ENCODE data around the gene RTEL1. TPM values are rescaled to one million over a fixed set of nuclear protein-coding genes. Genes with fewer than 3 reads are reported as not detected.
"Not testable (repeated sequence)": the region's sequence is repeated elsewhere in the genome, so short reads cannot be mapped to it uniquely, and the experiment has no call there.

RTEL1 gene
- total RNA-seq, 1 donor from 2014 or later: 45.9 TPM

DNA sequence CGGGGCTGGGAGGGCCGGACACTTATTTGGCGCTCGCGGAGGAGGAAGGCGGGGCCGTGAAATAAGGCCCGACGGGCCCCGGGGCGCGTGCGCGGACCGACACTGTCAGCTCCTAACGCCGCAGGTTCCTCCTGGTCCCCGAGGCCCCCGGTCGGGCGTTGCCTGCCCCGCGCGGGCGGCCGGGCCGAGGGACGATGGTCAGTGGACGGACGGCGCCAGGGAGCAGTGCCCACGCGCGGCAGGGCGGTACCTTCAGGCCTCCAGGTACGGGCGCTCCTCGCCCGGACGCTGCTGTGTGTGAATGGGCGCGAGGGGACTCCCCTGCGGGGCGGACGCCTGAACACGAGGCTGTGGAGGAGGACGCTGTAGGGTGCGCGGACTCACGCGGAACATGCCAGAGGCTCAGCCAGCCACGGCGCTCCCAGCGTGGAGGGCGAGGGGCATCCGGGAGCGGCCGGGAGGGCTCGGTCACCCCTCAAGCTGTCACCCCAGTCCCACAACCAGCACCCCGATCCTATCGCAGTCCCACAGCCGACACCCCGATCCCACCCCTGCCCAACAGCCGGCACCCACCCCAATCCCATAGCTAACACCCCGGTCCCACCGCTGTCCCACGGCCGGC is 30.9 kb upstream of the RTEL1 start:
- peak; percentile 96 for DNase-seq (ENCODE audit: low spot score)

DNA sequence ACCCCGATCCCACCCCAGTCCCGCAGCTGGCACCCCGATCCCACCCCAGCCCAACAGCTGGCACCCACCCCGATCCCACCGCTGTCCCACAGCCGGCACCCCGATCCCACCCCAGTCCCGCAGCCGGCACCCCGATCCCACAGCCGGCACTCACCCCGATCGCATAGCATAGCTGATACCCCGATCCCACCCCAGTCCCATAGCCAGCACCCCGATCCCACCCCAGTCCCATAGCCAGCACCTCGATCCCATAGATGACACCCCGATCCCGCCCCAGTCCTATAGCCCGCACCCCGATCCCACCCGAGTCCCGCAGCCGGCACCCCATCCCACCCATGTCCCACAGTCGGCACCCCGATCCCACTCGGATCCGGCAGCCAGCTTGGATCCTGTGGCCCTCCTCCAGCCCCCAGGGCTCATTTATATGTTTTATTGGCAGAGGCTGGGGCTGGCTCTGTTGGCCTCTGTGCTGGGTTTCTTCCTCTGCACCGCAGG is 30.3 kb upstream of the RTEL1 start:
- no peak for DNase-seq (ENCODE audit: low spot score)

DNA sequence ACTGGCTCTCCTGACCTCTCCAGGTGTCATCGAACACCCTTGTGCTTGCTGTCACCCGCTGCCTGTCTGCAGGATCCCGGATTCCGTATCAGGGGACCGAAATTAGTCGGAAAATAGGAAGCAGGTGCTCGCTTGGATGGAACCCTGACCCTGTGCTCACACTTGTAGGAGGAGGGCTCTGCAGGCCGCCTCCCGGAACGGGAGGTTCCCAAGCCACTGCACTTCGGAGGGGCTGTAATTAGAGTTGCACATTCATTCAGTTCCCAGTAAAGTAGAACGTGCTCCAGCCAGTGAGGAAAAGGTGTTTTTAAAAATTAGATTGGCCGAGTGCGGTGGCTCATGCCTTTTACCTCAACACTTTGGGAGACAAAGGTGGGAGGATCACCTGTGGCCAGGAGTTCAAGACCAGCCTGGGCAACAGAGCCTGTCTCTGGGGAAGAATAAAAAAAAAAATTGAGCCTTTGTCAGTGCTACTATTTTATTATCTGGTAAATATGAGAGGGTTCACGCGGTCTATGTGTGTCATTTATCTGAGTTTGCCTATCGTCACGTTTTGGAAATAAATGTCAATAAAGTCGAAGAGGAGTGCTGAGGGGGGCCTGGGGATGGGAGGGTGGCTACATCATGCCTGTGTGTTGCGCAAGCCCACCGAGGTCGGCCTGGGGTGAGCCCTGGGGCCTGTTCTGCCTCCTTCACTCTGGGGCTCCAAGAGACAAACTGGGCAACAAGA is 29.7 kb upstream of the RTEL1 start:
- DNase-seq (ENCODE audit: low spot score): peak; percentile 78

DNA sequence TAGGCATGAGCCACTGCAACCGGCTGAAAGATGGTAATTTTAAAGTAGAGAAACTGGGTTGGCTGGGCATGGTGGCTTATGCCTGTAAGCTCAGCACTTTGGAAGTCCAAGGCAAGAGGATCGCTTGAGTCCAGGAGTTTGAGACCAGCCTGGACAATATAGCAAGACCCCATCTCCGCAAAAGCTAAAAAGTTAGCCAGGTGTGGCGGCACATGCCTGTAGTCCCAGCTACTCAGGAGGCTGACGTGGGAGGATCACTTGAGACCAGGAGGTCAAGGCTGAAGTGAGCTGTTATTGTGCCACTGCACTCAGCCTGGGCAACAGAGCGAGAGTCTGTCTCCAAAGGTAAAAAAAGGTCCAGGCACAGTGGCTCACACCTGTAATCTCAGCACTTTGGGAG is 27.2 kb upstream of the RTEL1 start:
- DNase-seq (ENCODE audit: low spot score): not testable (repeated sequence)

DNA sequence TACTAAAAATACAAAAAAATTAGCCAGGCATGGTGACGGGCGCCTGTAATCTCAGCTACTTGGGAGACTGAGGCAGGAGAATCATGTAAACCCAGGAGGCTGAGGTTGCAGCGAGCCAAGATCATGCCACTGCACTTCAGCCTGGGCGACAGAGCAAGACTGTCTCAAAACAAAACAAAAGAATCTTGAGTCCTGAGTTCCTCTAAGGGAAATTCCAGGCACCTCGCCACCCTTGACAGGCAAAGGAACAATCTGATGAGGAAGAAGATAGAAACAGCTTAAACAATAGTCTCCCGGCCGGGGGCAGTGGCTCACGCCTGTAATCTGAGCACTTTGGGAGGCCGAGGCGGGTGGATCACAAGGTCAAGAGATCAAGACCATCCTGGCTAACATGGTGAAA is 26.7 kb upstream of the RTEL1 start:
- DNase-seq (ENCODE audit: low spot score): not testable (repeated sequence)

DNA sequence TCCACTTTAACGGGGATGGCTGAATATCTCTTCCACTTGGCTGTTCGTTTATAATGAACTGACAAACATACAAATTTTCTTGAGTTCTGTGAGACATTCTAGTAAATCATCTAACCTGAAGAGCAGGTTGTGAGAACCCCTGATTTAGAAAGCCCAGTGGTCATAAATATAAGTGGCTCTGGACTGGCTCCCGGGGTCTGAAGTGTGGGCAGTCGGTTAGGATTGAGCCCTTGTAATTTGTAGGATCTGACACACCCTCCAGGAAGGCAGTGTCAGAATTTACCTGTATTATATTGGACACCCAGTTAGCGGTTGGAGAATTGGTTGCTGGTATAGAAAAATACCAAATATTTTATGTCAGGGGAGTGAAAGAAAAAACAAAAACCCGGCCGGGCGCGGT is 24.4 kb upstream of the RTEL1 start:
- no peak for DNase-seq (ENCODE audit: low spot score)

DNA sequence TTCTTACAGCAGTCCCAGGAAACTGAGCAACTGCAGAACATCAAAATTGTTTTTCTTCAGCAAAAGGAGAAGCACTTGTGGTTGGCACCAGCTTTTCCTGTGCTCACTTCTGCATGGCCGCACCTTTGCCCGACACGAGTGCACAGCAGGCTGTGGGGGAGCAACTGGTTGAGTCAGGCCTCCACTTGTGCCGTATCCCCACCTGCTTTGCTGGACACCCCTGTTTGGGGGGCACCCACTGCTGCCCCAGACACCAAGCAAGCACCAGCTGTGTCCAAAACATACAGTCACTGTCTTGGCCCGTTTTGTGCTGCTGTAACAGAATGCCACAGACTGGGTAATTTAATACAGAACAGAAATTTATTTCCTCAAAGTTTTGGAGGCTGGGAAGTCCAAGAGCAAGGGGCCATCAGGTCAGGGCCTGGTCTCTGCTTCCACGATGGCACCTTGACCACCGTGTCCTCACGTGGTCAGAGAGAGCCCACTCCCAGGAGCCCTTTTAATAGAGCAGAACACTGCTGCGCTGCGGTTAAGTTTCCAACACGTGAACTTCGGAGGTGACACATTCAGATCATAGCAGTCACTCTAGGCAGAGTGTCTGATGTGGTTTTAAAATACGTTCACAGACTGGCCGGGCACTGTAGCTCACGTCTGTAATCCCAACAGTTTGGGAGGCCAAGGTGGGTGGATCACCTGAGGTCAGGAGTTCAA is 22.5 kb upstream of the RTEL1 start:
- no peak for DNase-seq (ENCODE audit: low spot score)

DNA sequence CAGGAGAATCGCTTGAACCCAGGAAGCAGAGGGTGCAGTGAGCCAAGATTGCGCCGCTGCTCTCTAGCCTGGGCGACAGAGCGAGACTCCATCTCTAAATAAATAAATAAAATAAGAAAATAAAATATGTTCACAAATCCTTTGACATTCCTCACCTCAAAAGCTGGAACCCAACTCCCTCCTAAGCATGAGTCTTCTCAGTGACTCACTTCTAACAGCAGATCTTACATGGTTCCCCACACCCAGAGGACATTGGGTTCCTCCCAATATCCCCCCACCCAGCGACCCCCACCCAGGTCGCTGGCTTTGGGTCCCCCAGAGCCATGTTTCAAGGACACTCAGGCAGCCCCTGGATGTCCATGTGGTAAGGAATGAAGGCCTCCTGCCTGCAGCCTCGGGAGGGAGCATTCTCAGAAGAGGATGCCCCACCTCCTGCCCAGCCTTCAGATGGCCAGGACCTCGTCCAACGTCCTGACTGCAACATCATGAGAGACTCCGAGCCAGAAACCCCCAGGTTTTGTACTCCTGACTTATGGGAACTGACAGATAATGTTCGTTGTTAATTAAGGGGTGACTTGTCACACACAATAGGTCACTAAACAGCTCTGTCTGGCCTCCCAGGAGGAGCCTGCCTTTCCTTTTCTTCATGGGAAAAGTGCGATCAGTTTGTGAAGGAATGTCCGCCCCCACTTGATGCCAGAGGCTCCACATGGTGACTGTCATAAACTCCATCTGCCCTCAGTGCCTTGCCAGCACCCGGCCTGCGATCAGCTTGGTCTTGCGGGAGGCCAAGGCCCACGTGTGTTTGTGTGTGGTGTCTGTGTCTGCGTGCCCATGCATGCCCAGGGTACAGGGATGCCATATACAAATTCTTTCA is 21.1 kb upstream of the RTEL1 start:
- DNase-seq (ENCODE audit: low spot score): no peak

DNA sequence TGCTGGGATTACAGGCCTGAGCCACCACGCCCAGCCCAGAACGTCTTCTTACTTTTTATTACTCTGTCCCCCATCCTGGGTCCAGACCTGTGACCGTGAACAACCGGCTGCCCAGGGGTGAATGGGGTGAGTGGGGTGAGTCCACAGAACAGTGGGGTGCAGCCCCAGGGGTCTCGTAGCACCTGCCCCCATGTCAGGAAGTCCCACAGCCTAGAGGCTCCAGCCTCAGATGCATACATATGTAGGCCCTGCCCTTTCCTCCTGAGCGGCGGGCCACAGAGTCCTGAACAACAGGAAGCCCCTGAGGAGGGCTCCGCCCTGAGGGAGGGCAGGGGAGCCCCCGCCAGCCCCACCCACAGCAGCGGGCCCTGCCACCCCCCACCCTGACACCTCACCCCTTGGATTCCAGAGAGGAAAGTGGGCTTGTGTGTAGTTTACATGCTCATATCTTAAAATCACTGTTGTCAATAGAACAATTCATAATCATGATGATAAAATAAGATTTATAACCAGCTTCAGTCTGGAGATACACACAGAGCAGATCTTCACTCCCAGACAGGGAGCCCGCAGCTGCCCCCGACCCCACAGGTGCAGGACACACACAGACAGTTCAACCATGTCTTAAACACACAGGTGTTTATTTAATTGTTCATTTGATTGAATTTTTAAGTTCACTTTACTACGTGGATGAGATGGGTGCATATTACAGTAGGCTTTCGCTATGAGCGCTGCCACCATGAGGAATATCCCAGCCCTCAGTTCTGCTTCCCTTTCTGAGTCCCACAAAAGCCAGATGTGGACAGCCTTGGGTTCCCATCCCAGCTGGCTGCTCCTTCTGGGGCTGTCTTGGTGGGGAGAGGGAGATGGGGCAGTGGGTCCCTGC is 18.8 kb upstream of the RTEL1 start:
- DNase-seq (ENCODE audit: low spot score): no peak

DNA sequence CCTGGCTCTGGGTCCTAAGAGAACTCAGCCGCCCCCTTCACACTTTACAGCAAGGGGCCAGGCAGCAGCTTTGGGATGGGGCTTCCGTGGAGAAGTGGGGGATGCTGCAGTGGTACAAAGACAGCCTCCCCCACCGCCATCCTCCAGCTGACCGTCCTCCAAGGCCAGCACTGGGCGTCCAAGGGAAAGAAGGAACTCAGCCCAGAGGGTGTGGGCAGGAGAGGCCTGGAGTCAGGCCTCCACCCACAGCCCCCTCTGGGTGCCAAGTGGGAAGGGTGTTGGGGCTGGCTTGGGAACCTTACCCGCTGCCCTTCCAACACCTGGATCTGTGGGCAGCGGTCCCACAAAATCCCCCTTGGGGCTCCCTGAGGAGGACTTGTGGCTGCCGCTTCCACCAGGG is 18.0 kb upstream of the RTEL1 start:
- DNase-seq (ENCODE audit: low spot score): no peak

DNA sequence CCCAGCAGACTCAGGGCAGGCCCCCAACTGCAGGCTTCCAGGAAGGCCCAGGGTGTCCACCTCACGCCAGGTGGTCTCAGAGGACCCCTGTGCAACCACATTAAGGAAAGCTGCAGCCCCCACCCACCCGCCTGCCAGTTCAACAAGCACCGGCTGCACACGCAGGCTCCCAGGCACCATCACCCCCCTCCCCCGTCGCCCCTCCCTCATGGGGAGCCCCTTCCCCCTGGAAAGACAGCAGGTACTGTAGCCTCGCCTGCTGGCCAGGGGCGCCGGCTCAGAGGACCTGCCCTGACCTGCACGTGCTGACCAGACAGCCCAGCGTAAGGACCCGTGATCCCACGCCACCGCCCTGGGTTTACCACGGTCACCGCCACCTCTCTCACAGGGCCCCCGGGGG is 17.4 kb upstream of the RTEL1 start:
- not testable (repeated sequence) for DNase-seq (ENCODE audit: low spot score)

DNA sequence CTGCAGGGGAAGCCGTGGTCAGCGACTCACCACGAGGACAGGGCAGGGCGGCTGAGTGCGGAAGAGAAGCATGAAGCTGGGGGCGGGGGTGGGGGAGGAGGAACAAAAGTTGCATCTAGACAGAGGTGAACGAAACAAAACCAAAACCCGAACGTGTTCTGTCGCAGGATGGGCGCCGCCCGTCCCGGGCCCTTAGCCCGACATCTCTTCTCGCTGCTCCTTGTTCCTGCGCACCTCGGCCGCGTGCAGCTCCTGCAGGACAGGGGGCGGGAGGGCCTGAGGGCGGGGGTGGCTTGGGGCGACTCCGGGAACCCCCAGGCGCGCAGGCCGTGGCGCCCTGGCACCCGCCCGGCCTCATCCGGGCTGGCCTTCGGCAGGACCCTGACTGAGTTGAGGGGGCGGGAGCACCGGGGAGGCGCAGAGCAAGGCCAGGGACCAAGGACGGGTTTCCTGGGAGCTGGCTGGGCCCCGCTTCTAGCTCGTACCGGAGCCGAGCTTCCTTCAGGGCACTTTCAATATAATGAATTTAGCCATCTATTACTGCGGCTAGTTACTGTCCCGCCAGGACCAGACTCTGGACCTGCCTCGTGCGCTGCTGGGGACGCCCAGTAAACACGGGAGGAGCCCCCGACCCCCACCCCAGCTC is 16.8 kb upstream of the RTEL1 start:
- no peak for DNase-seq (ENCODE audit: low spot score)

DNA sequence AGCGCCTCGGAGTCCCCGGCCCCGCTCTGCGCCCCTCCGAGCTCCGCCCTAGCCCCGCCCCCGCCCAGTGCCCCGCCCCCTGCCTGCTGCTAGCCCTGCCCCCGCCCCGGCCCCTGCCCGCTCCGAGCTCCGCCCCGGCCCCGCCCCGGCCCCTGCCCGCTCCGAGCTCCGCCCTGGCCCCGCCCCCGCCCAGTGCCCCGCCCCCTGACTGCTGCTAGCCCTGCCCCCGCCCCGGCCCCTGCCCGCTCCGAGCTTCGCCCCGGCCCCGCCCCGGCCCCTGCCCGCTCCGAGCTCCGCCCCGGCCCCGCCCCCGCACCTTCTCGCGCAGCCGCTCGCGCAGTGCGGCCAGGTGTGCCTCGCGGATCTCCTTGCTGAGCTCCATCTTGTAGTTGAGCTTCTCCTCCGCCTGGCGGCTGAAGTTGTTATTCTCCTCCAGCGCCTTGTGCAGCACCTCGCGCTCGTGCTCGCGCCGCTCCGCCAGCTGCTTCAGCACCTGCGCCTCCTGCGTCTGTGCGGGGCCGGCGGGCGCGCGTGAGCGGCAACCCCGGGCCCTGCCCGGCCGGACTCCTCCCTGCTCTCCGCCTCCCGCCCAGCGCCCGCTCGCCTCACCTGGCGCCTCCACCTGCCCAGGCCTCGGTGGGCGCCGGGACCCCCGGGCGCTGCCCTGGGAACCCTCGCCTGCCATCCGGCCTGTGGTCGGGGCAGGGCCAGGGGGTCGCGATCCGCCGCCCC is 16.2 kb upstream of the RTEL1 start:
- peak; percentile 93 for DNase-seq (ENCODE audit: low spot score)

DNA sequence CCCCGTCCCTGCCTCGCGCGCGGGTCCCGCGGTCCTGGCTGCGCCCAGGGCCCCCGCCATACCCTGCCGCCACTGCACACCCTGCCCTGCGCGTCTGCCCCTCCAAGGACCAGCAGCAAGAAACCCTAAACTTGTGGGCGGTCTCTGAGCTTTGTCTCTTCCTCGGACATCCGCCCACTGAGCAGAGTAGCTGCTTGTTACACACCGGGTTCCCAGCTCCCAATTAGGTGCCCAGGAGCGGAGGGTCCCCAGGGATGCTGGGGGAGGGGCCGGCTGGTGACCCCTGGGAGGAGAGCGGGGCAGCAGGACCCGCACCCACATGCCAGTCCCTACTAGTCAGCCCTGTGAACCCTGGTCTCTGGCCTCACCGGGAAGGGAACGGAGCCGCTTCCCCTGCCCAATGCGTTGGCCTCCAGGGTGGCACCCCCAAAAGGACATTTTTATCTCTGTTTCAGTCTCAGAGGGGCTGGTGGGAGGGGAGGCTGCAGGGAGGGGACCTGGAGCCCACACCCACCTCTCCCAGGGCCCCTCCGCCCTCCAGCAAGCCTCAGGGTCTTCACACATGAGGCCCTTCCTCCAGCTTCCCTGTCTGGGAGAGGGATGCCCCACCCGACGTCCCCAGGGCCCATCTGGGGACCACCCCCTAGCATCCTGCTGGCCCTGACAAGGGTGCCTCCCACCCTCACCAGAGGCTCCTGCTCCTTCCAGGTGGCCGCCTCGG is 15.4 kb upstream of the RTEL1 start:
- DNase-seq (ENCODE audit: low spot score): no peak

DNA sequence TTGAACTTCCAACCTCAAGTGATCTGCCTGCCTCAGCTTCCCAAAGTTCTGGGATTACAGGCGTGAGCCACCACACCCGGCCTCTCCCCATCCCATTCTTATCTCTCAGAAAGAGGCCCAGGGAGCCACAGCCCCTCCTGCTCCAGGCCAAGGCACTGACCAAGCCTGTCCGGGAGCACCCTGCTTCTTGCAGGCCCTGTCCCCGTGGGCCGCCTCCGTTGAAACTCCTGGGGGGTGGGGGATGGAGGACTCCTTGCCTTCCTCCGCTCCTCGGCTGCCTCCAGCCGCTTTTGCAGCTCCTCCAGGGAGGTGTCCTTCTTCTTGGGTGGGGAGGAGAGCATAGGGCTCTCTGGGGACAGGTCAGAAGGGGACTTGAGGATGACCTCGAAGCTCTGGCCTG is 14.6 kb upstream of the RTEL1 start:
- DNase-seq (ENCODE audit: low spot score): no peak

DNA sequence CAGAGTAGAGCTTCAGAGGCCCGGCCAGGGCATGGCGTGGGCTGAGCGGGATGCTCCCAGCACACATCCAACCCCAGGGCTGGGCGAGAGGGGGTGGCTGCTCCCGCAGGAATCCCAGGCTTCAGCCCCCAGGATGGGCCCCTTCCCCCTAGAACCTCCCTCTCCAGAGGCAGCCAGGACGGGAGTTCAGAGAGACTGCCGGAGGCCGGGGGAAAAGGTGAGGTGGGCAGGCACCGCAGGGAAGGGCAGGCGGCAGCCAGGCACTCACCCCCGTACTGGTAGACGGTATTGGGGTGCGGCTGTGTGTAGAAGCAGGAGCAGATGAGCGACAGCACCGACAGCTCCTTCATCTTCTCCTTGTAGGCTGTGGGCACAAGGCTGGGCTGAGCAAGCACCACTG is 14.2 kb upstream of the RTEL1 start:
- DNase-seq (ENCODE audit: low spot score): no peak

DNA sequence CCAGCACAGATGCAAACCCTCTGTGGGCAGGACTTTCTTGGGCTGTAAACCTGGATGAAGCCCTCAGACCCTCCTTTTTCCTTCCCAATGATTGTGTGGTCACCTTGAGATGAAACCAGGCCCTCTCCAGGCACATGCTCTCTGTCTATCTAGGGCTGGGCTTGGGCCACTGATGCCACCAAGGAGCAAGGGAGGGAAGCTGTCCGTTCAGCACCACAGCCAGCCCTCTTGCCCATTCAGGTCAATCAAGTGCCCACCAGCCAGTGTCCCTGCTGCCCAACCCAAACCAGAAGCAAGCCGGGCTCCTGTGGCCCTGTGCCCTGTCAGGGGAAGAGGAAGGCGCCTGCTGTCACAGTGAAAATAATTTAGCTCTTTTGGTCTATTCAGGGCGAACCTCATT is 12.9 kb upstream of the RTEL1 start:
- DNase-seq (ENCODE audit: low spot score): no peak

DNA sequence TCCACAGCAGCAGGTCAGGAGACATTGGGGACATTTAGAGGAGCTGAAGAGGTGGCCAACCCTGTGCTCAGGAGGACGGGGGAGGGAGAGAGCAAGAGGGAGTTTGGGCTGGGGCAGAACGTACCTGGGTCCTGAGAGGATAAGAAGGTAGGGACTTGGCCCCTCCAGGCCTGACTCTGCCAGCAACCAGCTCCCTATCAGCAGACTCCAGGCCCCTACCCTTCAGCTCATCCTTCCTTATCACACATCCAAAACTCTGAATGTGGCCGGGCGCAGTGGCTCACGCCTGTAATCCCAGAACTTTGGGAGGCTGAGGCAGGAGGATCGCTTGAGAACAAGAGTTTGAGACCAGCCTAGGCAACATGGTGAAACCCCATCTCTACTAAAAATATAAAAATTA is 9.9 kb upstream of the RTEL1 start:
- no peak for DNase-seq (ENCODE audit: low spot score)

All from ureter (tissue), 1 donor.